Small intestine (tissue), 7 donors: ENCODE results near the gene LIG4. TPM values are rescaled to one million over a fixed set of nuclear protein-coding genes. Genes with fewer than 3 reads are reported as not detected.
"Not testable (repeated sequence)": the region's sequence is repeated elsewhere in the genome, so short reads cannot be mapped to it uniquely, and the experiment has no call there.

Experiments
- DNase-seq, 2 donors: peaks; one replicate each; pipeline versions ENCODE4 v3.0.0 to v3.0.0-alpha.2; 2013
- FAIRE-seq: peaks from 2 replicates; lab custom pipeline; 2012; peaks lifted over from hg19 to GRCh38; lab: Jason Lieb, UNC
- H3K27ac ChIP-seq, 3 donors: one replicate each; pipeline ENCODE4 v1.5.1; 2013; ENCODE audit warnings: low read length in 2 of 3, mild to moderate bottlenecking in 2 of 3, control low read depth in 1 of 3, inconsistent platforms in 1 of 3, low read depth in 1 of 3, moderate library complexity in 1 of 3
- H3K27me3 ChIP-seq, 3 donors: one replicate each; pipeline ENCODE4 v1.6.1; 2013; ENCODE audit warnings: low read length in 3 of 3, inconsistent platforms in 1 of 3; ENCODE audit not compliant: control insufficient read depth in 3 of 3, insufficient read depth in 3 of 3
- H3K36me3 ChIP-seq, 3 donors: one replicate each; pipeline ENCODE4 v1.6.1; 2013; ENCODE audit warnings: low read length in 3 of 3, inconsistent platforms in 1 of 3, low read depth in 1 of 3, mild to moderate bottlenecking in 1 of 3, moderate library complexity in 1 of 3; ENCODE audit not compliant: control insufficient read depth in 3 of 3, insufficient read depth in 2 of 3
- H3K4me1 ChIP-seq, 3 donors: one replicate each; pipeline ENCODE4 v1.6.1; 2013; ENCODE audit warnings: low read length in 2 of 3, inconsistent platforms in 1 of 3, low read depth in 1 of 3, mild to moderate bottlenecking in 1 of 3, moderate library complexity in 1 of 3; ENCODE audit not compliant: control insufficient read depth in 3 of 3, insufficient read depth in 2 of 3
- H3K4me3 ChIP-seq, 3 donors: one replicate each; pipeline ENCODE4 v1.5.1; 2013; ENCODE audit warnings: low read length in 3 of 3, control low read depth in 1 of 3, inconsistent platforms in 1 of 3, low read depth in 1 of 3, mild to moderate bottlenecking in 1 of 3, moderate library complexity in 1 of 3
- H3K9me3 ChIP-seq, 2 donors: one replicate each; pipeline ENCODE4 v1.6.1; 2013; ENCODE audit warnings: low read depth in 1 of 2, low read length in 1 of 2; ENCODE audit not compliant: control insufficient read depth in 2 of 2, insufficient read depth in 1 of 2
- WGBS, 3 donors: extraction: QIAGEN DNeasy Blood & Tissue Kit; methylation state at CpG; one replicate each; pipeline ENCODE4 v1.1.7; 2013; 5-methylcytosine and 5-hydroxymethylcytosine counted together
- polyA plus RNA-seq, 4 donors: library from polyadenylated mRNA; stranded (reverse) in 3 of 4; unstranded in 1 of 4; fragments of 200-250 nt in 3 of 4; fragments of 120-200 nt in 1 of 4; gene quantifications; one replicate each; pipeline versions ENCODE4 v1.2.1 to v1.2.3, GENCODE V29; 2013
- donor health status: healthy with polysubstance abuse.
- donor health status: control.
- donor health status: control.
- donor health status: Bipolar disorder and iron deficiency.
- donor health status: healthy.

LIG4 gene
- polyA plus RNA-seq, 4 donors: 4.3 to 12.5 (median 9.0) TPM

DNA sequence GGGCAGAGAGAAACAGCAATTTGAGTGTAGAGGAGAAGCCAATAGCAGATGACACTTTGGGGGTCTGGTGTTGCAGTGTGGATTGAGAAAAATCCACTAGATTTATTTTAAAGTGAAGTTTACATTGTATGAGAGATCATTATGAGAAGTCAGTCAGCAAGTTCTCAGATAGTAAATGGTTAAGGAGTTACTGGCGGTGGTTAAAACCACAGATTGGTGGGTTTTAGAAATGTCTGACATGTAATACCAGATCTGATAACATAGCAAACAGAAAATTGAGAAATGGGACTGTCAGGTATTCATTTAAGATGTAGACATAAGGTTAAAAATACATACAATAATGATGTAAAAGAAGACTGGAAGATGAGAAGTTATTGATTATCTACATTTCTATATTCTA, 10.1 kb upstream of the LIG4 start:
- H3K4me1 ChIP-seq: peaks cover 2 to 13% (median 11%) of the 10 kb centered on the region in 3 donors
- H3K36me3 ChIP-seq: peaks cover 0 to 3% (median 0%) of the 10 kb centered on the region in 3 donors
- DNase-seq: peak in 1 of 2 donors; percentile 19
- 74 to 77% (median 74%) methylated on average over 1 of the region's 1 CpG for WGBS, 3 donors
- H3K4me3 ChIP-seq: no peak overlapping the region
- no peaks in the 10 kb centered on the region for H3K27me3 ChIP-seq
- H3K27ac ChIP-seq: no peak overlapping the region
- H3K9me3 ChIP-seq: no peaks in the 10 kb centered on the region
- FAIRE-seq: no peak

DNA sequence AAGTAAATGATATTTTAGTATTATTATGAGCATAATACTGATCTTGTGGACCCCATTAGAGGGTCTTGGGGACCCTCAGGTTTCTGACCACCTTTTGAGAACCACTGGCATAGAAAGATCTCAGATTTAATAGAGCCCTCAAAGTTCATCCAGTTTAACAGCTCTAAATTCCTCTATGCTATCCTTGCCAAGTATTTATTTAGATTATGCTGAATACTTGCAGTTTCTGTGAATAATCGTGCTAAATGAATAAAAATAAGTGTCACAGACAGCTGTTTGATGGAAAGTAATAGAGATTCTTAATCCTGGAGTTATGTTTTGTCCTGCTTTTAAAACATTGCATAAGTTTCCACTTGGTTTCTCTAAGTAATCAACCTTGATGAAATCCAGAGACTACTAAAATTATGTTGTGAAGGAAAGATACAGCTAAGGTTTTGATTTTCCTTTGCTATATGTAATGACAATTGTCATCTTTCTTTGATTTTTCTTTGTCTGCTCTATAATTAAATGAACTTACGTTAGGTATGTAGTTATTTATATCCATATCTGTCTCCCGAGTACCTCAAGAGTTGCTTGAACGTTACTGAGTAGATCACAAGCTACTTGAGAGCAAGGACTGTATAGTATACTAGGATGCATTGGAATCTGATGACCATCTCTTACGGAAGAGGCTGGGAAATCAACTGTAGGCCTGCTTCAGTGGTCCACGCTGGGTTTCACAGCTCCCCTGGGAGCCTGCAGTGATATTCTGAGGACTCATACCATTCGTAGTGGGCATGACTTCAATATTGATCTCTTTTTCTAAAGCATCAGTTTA, 8.6 kb upstream of the LIG4 start:
- Histone ChIP-seq H3K9me3 (no peaks in the 10 kb centered on the region), H3K27ac (no peak overlapping the region), H3K4me3 (no peak overlapping the region), H3K4me1 (peaks cover 5 to 20% (median 15%) of the 10 kb centered on the region in 3 donors), H3K36me3 (no peaks in the 10 kb centered on the region), H3K27me3 (no peaks in the 10 kb centered on the region)
- FAIRE-seq (no peak), DNase-seq (no peak)
- WGBS, 3 donors: 77 to 88% (median 82%) methylated on average over 7 of the region's 7 CpGs

DNA sequence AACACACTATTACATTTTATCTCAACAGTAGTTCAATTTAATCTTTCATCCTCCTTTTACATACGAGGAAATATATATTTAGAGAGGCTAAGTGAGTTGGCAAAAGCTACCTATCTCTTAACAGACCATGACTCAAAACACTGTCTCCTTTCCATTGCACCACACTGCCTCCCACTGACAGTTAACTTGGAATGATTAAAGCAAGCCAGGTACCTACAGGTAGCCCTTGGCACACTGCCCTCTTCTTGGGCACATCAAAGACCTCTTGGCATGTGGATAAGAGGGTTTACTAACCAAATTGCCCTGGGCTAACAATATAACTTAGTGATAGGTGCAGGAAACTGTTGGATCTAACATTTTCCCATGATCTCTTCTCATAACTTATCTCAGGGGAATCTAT, 4.7 kb upstream of the LIG4 start:
- peak; percentile 28 to 69 for DNase-seq
- FAIRE-seq: no peak
- Histone ChIP-seq H3K36me3 (no peaks in the 10 kb centered on the region), H3K4me3 (no peak overlapping the region), H3K27ac (no peak overlapping the region), H3K4me1 (peaks cover 5 to 16% (median 7%) of the 10 kb centered on the region in 3 donors), H3K9me3 (no peaks in the 10 kb centered on the region), H3K27me3 (no peaks in the 10 kb centered on the region)
- WGBS, 3 donors: 0 to 31% (median 17%) methylated on average over 1 of the region's 1 CpG

DNA sequence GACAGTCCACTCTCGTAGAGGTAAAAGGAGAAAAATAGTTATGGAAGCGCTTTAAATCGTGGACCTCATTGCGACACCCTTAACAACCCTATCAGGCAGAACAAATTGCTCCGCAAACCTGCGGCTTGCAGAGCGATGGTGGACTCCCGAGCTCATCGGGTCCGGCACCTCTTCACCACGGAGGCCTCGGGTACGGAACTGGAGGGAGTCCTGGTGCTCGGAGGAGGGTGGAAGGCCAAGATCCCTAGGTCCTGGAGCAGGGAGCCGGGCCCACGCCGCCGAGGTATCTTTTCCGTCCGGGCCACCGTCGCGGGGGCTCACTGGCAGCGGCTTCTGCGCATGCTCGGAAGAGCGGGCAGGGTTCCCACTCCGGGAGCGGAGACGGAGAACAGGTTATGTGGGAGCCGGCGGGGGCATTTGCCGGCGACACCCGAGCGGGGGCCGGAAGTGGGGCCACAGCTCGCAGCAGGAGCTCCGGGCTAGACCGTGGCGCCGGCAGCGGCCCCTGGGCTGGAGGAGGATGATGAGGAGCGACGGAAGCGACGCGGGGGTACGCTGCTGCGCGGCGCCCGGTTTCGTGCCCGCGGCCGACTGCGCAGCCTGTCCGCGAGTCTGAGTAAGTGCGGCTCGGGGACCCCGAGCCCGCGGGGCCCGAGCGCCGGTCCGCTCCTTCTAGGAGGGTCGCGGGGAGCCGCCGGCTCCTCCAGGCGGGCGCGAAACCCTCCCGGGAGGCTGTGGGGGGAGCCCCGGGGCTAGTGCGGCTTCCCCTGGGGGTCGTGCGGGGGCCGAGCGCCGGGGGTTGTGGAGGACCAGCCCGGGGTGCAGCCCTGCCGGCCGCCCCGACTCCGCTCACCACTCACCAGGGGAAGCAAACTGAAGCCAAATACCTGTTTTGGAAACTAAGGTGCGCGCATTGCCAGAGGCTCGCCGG, 3.0 kb upstream of the LIG4 start, which contains the start of gene ABHD13:
TSS of gene ABHD13 (plus strand) at position 349 of the 931 bp plus-strand sequence. CDS start 10,827 bp downstream, outside the sequence.
- H3K4me3 ChIP-seq: peak within 1 kb of the TSS; percentile 68 to 96 (median 95)
- no peak for FAIRE-seq
- no peaks in the 10 kb centered on the region for H3K27me3 ChIP-seq
- 0 to 1% (median 1%) methylated on average over 68 to 93 of the region's 93 CpGs for WGBS, 3 donors
- no peaks in the 10 kb centered on the region for H3K36me3 ChIP-seq
- H3K4me1 ChIP-seq: peaks cover 4 to 12% (median 7%) of the 10 kb centered on the region in 3 donors
- H3K9me3 ChIP-seq: no peaks in the 10 kb centered on the region
- peak within 1 kb of the TSS; percentile 71 to 98 (median 83) for H3K27ac ChIP-seq
- DNase-seq: peak; percentile 93 to 98

DNA sequence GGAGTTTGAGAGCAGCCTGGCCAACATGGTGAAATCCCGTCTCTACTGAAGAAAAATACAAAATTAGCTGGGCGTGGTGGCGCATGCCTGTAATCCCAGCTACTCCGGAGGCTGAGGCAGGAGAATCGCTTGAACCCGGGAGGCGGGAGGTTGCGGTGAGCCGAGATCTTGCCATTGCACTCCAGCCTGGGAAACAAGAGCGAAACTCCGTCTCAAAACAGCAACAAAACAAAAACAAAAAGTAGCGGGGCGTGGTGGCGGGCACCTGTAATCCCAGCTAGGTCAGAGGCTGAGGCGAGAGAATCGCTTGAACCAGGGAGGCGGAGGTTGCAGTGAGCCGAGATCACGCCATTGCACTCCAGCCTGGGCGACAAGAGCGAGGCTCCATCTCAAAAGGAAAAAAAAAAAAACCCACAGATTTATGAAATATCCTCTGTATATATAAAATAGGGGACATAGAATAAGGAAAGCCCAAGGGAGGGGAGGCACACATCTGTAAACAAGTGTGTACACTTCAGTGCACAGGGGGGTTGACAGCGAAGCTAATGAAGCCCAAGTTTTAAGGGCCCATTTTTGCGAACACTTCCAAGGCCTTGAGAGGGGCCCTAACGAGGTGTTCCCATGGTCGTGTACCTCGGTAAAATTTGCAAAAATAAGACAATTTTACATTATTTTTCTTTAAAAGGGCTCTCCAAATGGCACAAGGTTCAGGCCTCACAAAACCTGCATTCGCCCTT, 2.1 kb upstream of the LIG4 start:
- not testable (repeated sequence) for H3K27me3 ChIP-seq, FAIRE-seq, DNase-seq, H3K36me3 ChIP-seq, H3K9me3 ChIP-seq
- WGBS, 3 donors: 66 to 70% (median 67%) methylated on average over 27 of the region's 27 CpGs
- Histone ChIP-seq H3K4me3 (peak overlapping the region; percentile 68 to 96 (median 95)), H3K4me1 (peaks cover 4 to 12% (median 7%) of the 10 kb centered on the region in 3 donors), H3K27ac (peak overlapping the region; percentile 71 to 98 (median 83))

DNA sequence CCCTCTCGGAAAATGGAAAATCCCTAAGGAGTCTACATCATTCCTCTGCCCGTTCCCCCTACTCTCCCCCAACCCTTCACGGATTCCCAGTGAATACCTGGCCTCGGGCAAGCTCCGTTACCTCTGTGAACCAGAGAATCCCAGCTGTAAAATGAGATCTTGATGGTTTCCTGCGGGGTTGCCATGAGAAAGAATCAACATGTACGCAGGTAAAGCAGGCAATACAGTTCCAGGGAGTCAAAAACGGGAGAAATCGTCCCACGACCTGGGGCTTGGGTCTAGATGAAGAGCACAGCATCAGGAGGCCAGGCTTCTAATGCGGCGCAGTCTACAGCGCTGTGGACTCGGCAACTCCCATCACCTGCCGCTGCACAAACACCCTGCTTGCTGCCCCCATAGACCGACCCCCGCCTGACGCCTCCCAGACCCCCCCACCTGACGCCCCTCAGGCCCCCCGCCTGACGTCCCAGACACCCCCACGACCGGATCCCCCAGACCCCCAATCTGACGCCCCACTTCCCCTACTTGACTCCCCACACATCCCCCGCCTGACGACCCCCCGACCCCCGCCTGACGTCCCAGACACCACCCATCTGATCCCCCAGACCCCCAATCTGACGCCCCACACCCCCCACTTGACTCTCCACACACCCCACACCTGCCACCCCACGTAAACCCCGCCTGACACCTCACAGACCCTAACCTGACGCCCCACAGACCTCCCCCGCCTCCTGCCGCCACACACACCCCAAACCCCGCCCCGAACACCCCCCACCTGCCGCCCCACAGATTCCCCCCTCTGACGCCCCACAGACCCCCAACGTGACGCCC, 680 bp downstream of the LIG4 start:
- peaks cover 3 to 9% (median 6%) of the 10 kb centered on the region in 3 donors for H3K4me1 ChIP-seq
- H3K27ac ChIP-seq: no peak overlapping the region
- no peaks in the 10 kb centered on the region for H3K27me3 ChIP-seq
- DNase-seq (peak in 1 of 2 donors; percentile 36), FAIRE-seq (no peak)
- no peaks in the 10 kb centered on the region for H3K9me3 ChIP-seq
- H3K36me3 ChIP-seq: peaks cover 0 to 6% (median 5%) of the 10 kb centered on the region in 3 donors
- H3K4me3 ChIP-seq: peak overlapping the region; percentile 44 to 69 (median 63)
- 10 to 28% (median 13%) methylated on average over 30 to 41 of the region's 41 CpGs for WGBS, 3 donors

DNA sequence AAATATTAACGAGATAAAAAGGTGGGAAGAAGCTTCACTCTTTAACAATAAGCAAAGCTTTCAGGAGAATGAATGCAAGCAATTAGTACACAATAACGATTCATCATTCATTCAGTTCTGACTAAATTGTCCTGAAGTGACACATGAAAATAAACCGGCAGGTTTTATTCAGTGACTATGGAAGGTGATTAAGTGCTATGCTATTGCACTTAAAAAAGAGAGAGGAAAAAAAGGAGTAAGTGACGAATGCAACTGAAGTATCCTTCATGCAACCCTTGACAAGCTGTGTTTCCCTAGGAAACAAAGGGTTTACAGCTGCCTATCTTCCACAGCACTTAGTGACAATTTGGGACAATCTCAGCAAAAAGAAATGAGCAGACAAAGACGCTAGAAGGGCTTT, 1.4 kb downstream of the LIG4 start:
- H3K27ac ChIP-seq: no peak overlapping the region
- peaks cover 0 to 4% of the 10 kb centered on the region in 2 donors for H3K9me3 ChIP-seq
- peaks cover 0 to 5% (median 3%) of the 10 kb centered on the region in 3 donors for H3K4me1 ChIP-seq
- FAIRE-seq: no peak
- H3K4me3 ChIP-seq: no peak overlapping the region
- peaks cover 0 to 6% (median 5%) of the 10 kb centered on the region in 3 donors for H3K36me3 ChIP-seq
- WGBS, 3 donors: 61 to 65% (median 62%) methylated on average over 5 of the region's 5 CpGs
- no peaks in the 10 kb centered on the region for H3K27me3 ChIP-seq
- DNase-seq: no peak
